Type B pancreatic cell (in vitro differentiated cells): ENCODE data around the gene ABCG5. TPM values are rescaled to one million over a fixed set of nuclear protein-coding genes. Genes with fewer than 3 reads are reported as not detected.

Source experiments
- DNase-seq: peaks from one replicate; pipeline ENCODE4 v3.0.0; 2021; ENCODE audit warnings: mixed read lengths; ENCODE audit not compliant: unreplicated experiment; ENCODE audit errors: extremely low spot score
- H3K27ac Mint-ChIP-seq: 2 replicates; pipeline ENCODE4 v1.8.0; 2021; ENCODE audit warnings: mild to moderate bottlenecking, mixed read lengths
- H3K27me3 Mint-ChIP-seq: 2 replicates; pipeline ENCODE4 v1.8.0; 2021; ENCODE audit warnings: mixed read lengths
- H3K36me3 Mint-ChIP-seq: 2 replicates; pipeline ENCODE4 v1.8.0; 2021; ENCODE audit warnings: mixed read lengths
- H3K4me1 Mint-ChIP-seq: one replicate; pipeline ENCODE4 v1.8.0; 2021; ENCODE audit warnings: mixed read lengths; ENCODE audit not compliant: unreplicated experiment
- H3K4me3 Mint-ChIP-seq: 2 replicates; pipeline ENCODE4 v1.8.0; 2021; ENCODE audit warnings: mild to moderate bottlenecking, mixed read lengths
- H3K9me3 Mint-ChIP-seq: 2 replicates; pipeline ENCODE4 v1.8.0; 2021; ENCODE audit warnings: mixed read lengths
- CTCF ChIP-seq: fragments of 200-600 bp; sonication (generic); conservative IDR thresholded peaks from 2 replicates; pipeline ENCODE4 v1.5.0; 2021; ENCODE audit warnings: antibody characterized with exemption, mild to moderate bottlenecking
- total RNA-seq: library from RNA; stranded (reverse); gene quantifications from 2 replicates; pipeline ENCODE4 v1.2.1, GENCODE V29; 2021; ENCODE audit warnings: low replicate concordance

ABCG5 gene
- total RNA-seq, 1 donor from 2014 or later, result 0.10 TPM

DNA sequence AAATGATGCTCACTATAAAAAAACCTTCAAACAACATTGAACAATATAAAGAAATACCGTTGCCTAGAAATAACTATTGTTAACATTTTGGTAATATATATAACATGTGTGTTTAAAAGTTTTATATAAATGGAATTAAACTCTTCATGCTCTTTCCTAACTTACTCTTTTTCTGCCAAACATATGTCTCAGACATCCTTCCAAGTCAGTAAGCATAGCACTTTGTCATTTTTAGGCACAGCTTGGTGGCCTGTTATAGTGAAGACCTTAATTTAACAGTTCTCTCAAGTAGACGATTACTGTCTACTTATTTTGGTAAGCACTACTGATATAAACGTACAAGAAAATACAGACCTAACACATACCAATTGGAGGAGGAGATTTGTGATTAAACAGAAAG, 23.9 kb downstream of the ABCG5 start:
- no peak for DNase-seq
- Mint-ChIP-seq H3K4me3 (no peak overlapping the region), H3K9me3 (no peaks in the 10 kb centered on the region), H3K27ac (no peak overlapping the region), H3K4me1 (no peaks in the 10 kb centered on the region), H3K27me3 (no peaks in the 10 kb centered on the region), H3K36me3 (peaks cover 10% of the 10 kb centered on the region)
- no peak for TF ChIP-seq CTCF

DNA sequence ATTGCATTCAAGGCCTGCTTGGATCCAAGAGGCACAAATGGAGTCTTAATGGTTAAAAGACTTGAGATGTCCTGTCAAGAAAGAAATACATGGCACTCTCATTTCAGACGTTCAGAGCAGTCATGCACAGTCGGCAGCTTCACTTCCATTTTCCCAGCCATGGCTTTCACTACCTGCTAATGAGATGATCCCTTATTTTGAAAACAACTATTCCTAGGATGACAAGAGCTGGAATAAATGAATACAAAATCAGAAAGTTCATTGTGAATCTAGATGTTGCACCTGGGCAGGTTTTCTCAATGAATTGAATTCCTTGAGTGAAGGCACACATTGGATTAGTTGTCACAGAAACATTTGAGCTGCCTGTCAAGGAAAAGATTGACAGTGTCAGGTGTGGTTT, 25.7 kb downstream of the ABCG5 start:
- H3K4me1 Mint-ChIP-seq, result no peaks in the 10 kb centered on the region
- no peak overlapping the region for H3K27ac Mint-ChIP-seq
- H3K36me3 Mint-ChIP-seq, result peaks cover 10% of the 10 kb centered on the region
- H3K27me3 Mint-ChIP-seq, result no peaks in the 10 kb centered on the region
- no peak overlapping the region for H3K4me3 Mint-ChIP-seq
- no peaks in the 10 kb centered on the region for H3K9me3 Mint-ChIP-seq
- no peak for DNase-seq
- TF ChIP-seq CTCF, result no peak

GRCh38 chr2:43812006-43812405, 26.6 kb downstream of the ABCG5 start:
- H3K4me1 Mint-ChIP-seq, result no peaks in the 10 kb centered on the region
- no peak overlapping the region for H3K4me3 Mint-ChIP-seq
- DNase-seq, result no peak
- H3K9me3 Mint-ChIP-seq, result no peaks in the 10 kb centered on the region
- no peak for TF ChIP-seq CTCF
- no peaks in the 10 kb centered on the region for H3K27me3 Mint-ChIP-seq
- H3K36me3 Mint-ChIP-seq, result peaks cover 10% of the 10 kb centered on the region
- no peak overlapping the region for H3K27ac Mint-ChIP-seq

DNA sequence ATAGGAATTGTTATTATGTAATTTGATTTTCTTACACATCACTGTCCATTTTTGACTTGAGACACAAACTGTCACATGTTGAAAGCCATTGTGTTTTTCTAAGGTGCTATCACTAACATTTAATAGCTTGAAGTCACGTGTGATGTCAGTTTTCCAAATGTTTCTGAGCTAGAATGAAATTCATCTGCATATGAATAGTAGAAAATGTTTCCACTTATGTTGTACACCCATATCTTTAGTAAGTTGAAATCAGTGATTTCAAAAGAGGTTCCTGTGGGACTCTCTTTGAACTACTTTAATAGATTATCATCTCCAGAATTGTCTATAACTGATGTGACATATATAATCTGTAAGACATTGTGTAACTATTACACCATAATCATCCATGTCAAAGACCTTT, 27.8 kb downstream of the ABCG5 start:
- Mint-ChIP-seq H3K27ac (no peak overlapping the region), H3K36me3 (peaks cover 6% of the 10 kb centered on the region), H3K9me3 (no peaks in the 10 kb centered on the region), H3K4me3 (no peak overlapping the region), H3K27me3 (no peaks in the 10 kb centered on the region), H3K4me1 (no peaks in the 10 kb centered on the region)
- TF ChIP-seq CTCF, result no peak
- DNase-seq, result no peak

GRCh38 chr2:43810452-43810851, 28.2 kb downstream of the ABCG5 start:
- Mint-ChIP-seq H3K4me3 (no peak overlapping the region), H3K36me3 (peaks cover 5% of the 10 kb centered on the region), H3K27me3 (no peaks in the 10 kb centered on the region), H3K27ac (no peak overlapping the region), H3K4me1 (no peaks in the 10 kb centered on the region), H3K9me3 (no peaks in the 10 kb centered on the region)
- no peak for DNase-seq
- no peak for TF ChIP-seq CTCF

DNA sequence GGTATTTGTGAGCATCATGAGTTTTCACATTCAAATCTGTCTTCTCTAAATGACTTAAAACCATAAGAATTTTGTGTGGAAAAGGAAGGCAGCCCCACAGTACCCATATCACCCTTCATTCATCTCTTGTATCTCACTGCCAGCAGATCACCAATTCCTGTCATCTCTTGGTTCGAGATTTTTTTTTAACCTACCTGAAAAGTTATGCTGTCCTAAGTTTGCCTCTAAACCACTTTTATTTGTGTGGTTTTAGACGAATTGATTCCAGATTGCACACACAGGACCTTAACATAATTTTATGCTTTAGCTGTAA, 32.0 kb downstream of the ABCG5 start:
- no peak overlapping the region for H3K27ac Mint-ChIP-seq
- no peak for DNase-seq
- no peaks in the 10 kb centered on the region for H3K9me3 Mint-ChIP-seq
- no peak overlapping the region for H3K4me3 Mint-ChIP-seq
- H3K36me3 Mint-ChIP-seq, result peaks cover 11% of the 10 kb centered on the region
- no peaks in the 10 kb centered on the region for H3K4me1 Mint-ChIP-seq
- H3K27me3 Mint-ChIP-seq, result no peaks in the 10 kb centered on the region
- TF ChIP-seq CTCF, result no peak
